Measurements from ENCODE around the gene EPS8. TPM values are rescaled to one million over a fixed set of nuclear protein-coding genes. Genes with fewer than 3 reads are reported as not detected.

The EPS8 gene
- total RNA-seq, 1 donor from 2014 or later, result 71.0 TPM

- no peak for DNase-seq
Observed at GRCh38 chr12:15688838-15689625, 100.2 kb downstream of the EPS8 start.

DNA sequence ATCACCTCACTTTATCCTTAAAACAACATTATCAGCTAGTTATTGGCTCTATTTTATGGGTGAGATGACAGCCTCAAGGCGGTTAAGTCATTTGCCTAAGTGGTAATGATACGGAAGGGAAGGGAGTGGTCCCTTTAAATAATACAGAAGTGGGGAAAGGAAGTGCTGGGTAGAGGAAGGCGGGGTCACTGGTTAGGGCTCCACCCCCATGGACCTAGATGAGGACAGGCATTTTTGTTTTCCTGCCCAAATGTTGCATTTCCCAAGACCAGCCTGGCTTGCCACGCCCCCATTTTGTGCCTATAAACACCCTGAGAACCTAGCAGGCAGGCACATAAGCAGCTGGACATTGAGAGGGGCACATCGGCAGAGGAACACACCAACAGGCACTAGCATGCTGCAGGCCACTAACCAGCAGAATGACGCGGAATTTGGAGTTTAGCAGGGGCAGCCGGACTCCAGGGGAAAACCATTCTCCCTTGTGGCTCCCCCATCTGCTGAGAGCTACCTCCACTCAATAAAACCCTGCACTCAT lies 100.9 kb downstream of the EPS8 start:
- no peak for DNase-seq

DNA sequence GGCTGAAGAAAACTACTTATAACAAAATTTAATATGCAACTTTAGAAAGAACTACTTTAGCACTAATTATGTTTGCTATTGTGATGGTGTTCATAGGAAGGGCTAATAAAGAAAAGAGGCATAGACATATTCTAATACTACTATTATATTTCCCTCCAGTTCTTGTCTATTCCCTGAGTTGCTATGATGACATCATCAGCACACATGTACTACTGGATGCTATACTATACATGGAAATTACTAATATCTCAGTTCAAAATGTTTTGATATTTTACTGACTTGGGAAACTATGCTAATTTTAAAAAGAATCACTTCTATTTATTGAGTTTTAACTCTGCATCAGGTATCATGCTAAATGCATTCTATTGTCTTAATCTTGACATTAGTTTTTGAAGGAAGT lies 101.6 kb downstream of the EPS8 start:
- peak; percentile 2 for DNase-seq

- DNase-seq, result no peak
Observed at GRCh38 chr12:15684896-15685658, 104.1 kb downstream of the EPS8 start.

- DNase-seq, result no peak
Observed at GRCh38 chr12:15682826-15683225, 106.4 kb downstream of the EPS8 start.

DNA sequence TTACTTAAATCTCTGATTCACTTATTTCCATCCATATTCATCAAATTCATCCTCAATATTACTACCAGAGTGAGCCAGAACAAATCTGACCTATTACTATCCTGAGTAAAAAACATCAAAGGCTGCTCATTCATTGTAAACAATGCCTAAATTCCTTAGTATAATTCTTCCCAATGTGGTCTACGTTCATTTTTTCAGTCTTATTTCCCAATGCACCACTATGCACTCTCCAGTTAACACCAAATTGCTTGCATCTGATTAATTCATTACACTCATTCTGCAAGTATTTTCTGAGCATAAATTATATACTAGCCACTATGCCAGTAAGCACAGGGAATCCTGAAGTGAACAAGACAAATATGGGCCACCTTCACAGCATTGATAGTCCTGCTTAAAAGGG lies 110.0 kb downstream of the EPS8 start:
- DNase-seq, result no peak

DNA sequence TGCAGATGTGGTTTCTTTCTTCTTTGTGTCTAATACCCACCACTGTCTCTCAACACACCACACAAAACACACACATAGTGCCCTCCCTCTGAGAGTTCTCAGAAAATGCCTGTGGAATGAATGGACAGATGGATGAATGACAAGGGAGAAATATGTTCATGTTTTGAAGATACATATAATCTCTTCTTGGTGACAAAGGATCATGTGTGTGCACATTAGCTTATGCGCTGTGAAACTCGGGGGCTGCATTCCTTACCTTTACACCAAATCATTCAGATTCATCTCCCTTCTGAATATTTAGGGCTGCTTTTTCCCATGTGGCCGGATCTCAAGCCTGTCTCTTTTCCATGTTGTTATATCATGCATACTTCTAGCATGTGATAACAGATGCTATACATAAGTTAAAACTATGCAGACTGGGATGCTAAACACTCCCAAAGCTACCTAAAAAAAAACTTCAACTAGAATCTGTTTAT lies 111.4 kb downstream of the EPS8 start:
- DNase-seq, result peak; percentile 32

DNA sequence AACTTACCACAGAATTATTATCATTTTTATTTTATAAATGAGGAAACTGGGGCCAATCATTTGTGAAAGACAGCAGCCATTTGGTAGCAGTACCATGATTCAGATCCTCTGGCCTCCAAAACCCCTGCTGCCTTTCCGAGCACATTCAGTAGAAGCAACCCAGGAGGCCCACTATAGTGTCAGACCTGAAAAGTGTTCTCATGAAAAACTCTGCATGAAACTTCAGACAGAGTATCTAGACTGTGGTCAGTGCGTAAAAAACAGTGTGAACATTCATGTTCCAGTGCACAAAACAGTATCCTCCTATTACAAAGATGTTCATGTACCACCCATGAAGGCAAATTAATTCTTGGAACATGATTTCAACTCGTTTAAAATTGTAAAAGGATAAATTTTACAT lies 112.0 kb downstream of the EPS8 start:
- no peak for DNase-seq

- no peak for DNase-seq
Observed at GRCh38 chr12:15672671-15673270, 116.4 kb downstream of the EPS8 start.

- no peak for DNase-seq
Observed at GRCh38 chr12:15670756-15671155, 118.4 kb downstream of the EPS8 start.

GRCh38 chr12:15669256-15669948 lies 119.8 kb downstream of the EPS8 start:
- DNase-seq, result no peak

DNA sequence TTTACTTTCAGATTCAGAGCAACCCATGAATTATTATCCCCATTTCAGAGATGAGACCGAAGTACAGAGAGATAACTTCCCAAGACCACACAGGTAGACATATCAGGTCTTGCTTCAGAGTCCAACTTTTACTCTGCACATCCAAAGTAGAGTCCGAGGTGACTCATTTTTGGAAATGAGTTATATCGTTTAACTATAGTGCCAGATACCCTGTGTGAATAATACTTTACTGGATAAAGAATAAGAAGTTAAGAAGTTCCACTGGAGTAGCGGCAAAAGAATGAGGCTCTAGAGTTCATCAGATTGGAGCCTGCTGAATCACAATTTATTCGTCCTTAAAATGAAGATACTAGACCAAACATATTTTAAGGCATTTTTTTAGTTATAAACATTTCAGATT lies 124.7 kb downstream of the EPS8 start:
- DNase-seq, result no peak

DNA sequence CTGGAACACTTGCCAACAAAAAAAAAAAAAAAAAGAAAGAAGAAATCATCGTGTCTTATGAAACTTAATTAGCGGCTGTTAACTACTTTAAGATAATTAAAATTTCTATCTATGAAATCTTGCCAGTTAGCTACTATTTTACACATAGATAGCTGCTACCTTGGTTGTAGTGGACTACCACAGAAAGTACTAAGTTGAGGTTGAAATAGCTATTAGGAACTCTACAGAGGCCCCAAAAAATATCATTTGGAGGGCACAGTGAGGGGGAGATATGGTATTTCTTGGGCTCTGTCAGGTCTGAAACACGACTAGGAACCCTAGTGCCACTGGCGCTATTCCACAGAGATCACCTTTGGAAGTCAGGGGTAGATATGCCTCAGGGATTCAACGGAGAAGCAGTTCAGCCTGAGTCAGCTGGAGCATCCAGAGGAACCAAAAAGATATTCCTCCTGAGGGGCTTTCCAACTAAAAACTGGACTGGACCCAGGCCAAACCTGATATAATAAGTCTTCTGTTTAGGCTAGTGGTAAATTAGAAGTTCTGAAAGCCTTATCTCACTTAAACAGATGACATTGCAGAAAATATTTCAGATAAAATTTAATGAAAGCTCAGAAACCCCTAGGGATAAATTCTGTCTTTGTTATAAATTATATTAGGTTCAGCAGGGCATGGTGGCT lies 126.1 kb downstream of the EPS8 start:
- no peak for DNase-seq

GRCh38 chr12:15662303-15662980 lies 126.7 kb downstream of the EPS8 start:
- DNase-seq, result no peak

DNA sequence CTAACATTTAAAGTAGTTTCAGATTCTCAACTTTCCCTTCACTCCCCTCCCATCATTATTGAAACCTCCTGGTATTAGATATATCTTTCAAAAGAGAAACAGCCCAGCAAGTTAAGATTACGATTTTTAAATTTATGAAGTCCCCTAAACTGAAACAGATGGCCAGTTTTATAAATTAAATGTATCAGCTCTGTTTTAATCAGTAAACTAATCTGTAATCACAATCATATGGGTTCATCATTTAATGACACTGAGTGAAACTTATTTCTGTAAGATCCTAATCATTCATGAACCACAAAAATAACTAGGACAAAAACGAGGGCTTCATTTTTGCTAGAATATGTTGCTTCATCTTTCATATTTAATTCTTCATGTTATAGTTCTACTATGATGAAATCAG lies 137.8 kb downstream of the EPS8 start:
- peak; percentile 55 for DNase-seq

DNA sequence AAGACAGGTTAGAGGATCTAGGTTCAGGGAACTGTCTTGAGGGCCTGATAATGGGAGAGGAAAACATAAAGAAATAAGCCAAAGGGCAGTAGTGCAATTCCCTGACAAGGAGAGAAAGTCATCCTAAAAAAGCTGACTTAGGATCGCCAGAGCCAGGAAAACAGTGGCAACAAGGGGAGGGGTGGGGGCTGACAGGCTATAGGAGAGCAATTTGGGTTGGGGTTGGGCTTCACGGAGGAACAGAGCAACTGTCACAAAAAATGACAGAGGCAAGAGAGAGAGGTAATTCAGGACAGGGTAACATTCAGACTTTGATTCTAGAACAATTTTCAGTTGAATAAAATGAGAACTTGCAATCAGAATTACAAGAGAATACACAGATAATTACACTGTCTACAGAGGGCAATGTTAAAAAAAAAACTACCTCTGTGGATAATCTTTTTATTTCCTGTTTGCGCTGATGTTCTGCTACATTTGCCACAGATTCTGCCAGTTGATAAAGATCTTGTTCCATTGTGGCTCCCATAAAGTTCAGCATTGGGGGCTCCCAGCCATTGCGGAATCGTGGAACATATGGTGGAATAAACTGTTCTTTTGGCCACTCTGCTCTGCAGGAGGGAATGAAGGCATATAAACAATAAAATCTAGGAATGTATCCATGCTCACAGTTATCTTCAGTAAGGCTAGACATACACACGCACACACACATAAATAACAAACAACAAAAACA lies 138.6 kb downstream of the EPS8 start:
- no peak for DNase-seq

- DNase-seq, result no peak
Observed at GRCh38 chr12:15649347-15649746, 139.8 kb downstream of the EPS8 start.

GRCh38 chr12:15648558-15648957 lies 140.6 kb downstream of the EPS8 start:
- DNase-seq, result no peak

GRCh38 chr12:15646581-15646980 lies 142.6 kb downstream of the EPS8 start:
- no peak for DNase-seq

DNA sequence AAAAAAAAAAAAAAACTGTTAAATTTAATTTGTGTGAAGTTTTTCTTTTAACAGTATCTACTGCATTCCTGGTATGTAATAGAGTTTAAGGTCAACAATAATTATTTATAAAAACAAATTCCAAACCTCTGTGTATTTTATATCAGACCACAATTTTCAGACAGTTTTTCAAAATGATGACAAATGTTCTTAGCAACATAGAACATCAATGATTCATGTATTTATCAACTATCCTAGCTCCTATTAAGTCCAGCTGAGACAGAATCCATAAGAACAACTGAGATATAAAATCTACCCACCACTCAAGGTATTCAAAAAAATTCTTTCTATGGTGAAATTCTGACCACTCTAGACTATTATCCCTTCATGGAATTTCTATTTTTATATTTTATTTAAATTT lies 144.5 kb downstream of the EPS8 start:
- no peak for DNase-seq

Data from skin of body (tissue), 2 donors.